Stimulated activated naive CD4-positive, alpha-beta T cell treated with Interleukin-2 at 50 U/mL for 16 hours (primary cell): ENCODE measurements around the gene FAM169A.
"Not testable (repeated sequence)": the region's sequence is repeated elsewhere in the genome, so short reads cannot be mapped to it uniquely, and the experiment has no call there.

Experiments used
- DNase-seq: peaks from one replicate; lab custom pipeline; 2025; lab: John Stamatoyannopoulos, UW

FAM169A gene

GRCh38 chr5:74865804-74866595 lies at the start of gene FAM169A:
Gene FAM169A (minus strand): TSS chr5:74866387. CDS start chr5:74841676, 24,711 bp downstream.
- DNase-seq: peak; percentile 38

GRCh38 chr5:74915488-74915887 lies 49.3 kb upstream of the FAM169A start:
- DNase-seq: no peak

- not testable (repeated sequence) for DNase-seq
Measured at GRCh38 chr5:74911421-74911820, 45.2 kb upstream of the FAM169A start.

GRCh38 chr5:74909888-74910287 lies 43.7 kb upstream of the FAM169A start:
- DNase-seq: not testable (repeated sequence)

- DNase-seq: not testable (repeated sequence)
Measured at GRCh38 chr5:74908237-74908636, 42.0 kb upstream of the FAM169A start.

GRCh38 chr5:74904713-74905112 lies 38.5 kb upstream of the FAM169A start:
- DNase-seq: not testable (repeated sequence)

- DNase-seq: no peak
Measured at GRCh38 chr5:74903165-74903787, 37.1 kb upstream of the FAM169A start.

GRCh38 chr5:74897049-74897448 lies 30.9 kb upstream of the FAM169A start:
- no peak for DNase-seq

GRCh38 chr5:74895906-74896305 lies 29.7 kb upstream of the FAM169A start:
- DNase-seq: no peak

GRCh38 chr5:74894351-74894750 lies 28.2 kb upstream of the FAM169A start:
- no peak for DNase-seq

- DNase-seq: no peak
Measured at GRCh38 chr5:74892921-74893320, 26.7 kb upstream of the FAM169A start.

- no peak for DNase-seq
Measured at GRCh38 chr5:74889523-74890105, 23.4 kb upstream of the FAM169A start.

GRCh38 chr5:74888117-74888516 lies 21.9 kb upstream of the FAM169A start:
- no peak for DNase-seq

- DNase-seq: no peak
Measured at GRCh38 chr5:74885170-74885569, 19.0 kb upstream of the FAM169A start.

- DNase-seq: not testable (repeated sequence)
Measured at GRCh38 chr5:74882379-74883134, 16.4 kb upstream of the FAM169A start.

- DNase-seq: no peak
Measured at GRCh38 chr5:74877624-74878304, 11.6 kb upstream of the FAM169A start.

- no peak for DNase-seq
Measured at GRCh38 chr5:74875994-74876791, 10.0 kb upstream of the FAM169A start.

- DNase-seq: no peak
Measured at GRCh38 chr5:74873525-74874249, 7.5 kb upstream of the FAM169A start.

- no peak for DNase-seq
Measured at GRCh38 chr5:74870299-74871067, 4.3 kb upstream of the FAM169A start.
